GM23248 (cell line): ENCODE results near the gene UGT1A5.

ENCODE experiments used
- EZH2 ChIP-seq: fragments of 200-600 bp; sonication (generic); IDR thresholded peaks from 2 replicates; pipeline ENCODE4 v1.6.1; 2018; ENCODE audit warnings: antibody characterized with exemption, mild to moderate bottlenecking; ENCODE audit not compliant: insufficient read depth, poor library complexity, severe bottlenecking
- EZH2phosphoT487 ChIP-seq: fragments of 200-600 bp; sonication (generic); IDR thresholded peaks from 2 replicates; pipeline ENCODE4 v1.6.1; 2018; ENCODE audit warnings: antibody characterized with exemption, moderate library complexity, mild to moderate bottlenecking, low read depth; ENCODE audit not compliant: insufficient read depth

DNA sequence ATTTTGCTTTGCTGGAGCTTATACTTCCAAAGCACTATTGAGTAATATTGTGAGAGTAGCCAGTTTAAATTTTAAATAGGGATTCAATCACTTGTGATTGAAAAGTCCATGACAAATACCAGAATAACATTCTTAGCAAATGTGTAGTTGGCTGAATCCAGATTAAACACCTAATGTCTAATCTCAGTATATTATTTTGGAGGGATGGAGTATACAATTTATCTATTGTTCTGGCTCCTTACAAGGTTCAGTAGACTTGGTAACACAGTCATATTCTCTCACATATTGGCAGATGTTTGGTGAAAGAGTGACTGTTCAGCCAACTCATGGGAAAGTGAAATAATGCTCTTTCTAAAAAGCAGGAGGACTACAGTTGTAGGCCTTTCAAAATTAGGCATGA is 38.8 kb upstream of the UGT1A5 start:
- TF ChIP-seq EZH2 (no peak), EZH2phosphoT487 (no peak)
